B cell (primary cell): ENCODE data around the gene DHX9. TPM values are rescaled to one million over a fixed set of nuclear protein-coding genes. Genes with fewer than 3 reads are reported as not detected.

Experiments used
- ATAC-seq: fragments of 200-7000 bp; cut with Tn5 transposase; one replicate; pipeline ENCODE4 v1.10.0; 2021; ENCODE audit warnings: low read depth, mild to moderate bottlenecking, moderate number of reproducible peaks, moderate library complexity
- CTCF ChIA-PET: fragments of 350-600 bp; sonication (Branson Sonifier 250); formaldehyde crosslinking; loops from one replicate; lab custom pipeline; 2021; ENCODE audit warnings: antibody characterized with exemption, inconsistent platforms; lab: Charles Lee
- POLR2A ChIA-PET: fragments of 350-600 bp; sonication (Branson Sonifier 250); formaldehyde crosslinking; loops from one replicate; lab custom pipeline; 2021; ENCODE audit warnings: antibody characterized with exemption; lab: Charles Lee
- DNase-seq: peaks from one replicate; pipeline ENCODE4 v3.0.0; 2013
- H2AFZ ChIP-seq: 2 replicates; pipeline ENCODE4 v1.6.1; 2012; ENCODE audit warnings: mild to moderate bottlenecking, low read depth, low read length; ENCODE audit not compliant: insufficient read depth, poor library complexity, severe bottlenecking
- H3K27ac ChIP-seq, 2 donors: 1 replicate in 1 of 2; 2 replicates in 1 of 2; pipeline ENCODE4 v1.5.1; 2012 to 2013; ENCODE audit warnings: low read length in 2 of 2, mild to moderate bottlenecking in 2 of 2, moderate library complexity in 1 of 2
- H3K27me3 ChIP-seq, 4 experiments: fragments of 200-600 bp in 1 of 4; sonication (generic) in 1 of 4; replicated peaks in 1 of 4; 1 replicate in 2 of 4; 2 replicates in 2 of 4; pipeline versions ENCODE4 v1.6.1 to v1.7.0; 2013 to 2016; ENCODE audit warnings: low read length in 3 of 4, mild to moderate bottlenecking in 2 of 4, mixed read lengths in 1 of 4, moderate library complexity in 1 of 4; ENCODE audit not compliant: insufficient read depth in 4 of 4, control insufficient read depth in 3 of 4; ENCODE audit errors: control extremely low read depth in 1 of 4
- H3K36me3 ChIP-seq, 2 experiments: replicated peaks in 1 of 2; 1 replicate in 1 of 2; 2 replicates in 1 of 2; pipeline versions ENCODE4 v1.6.1 to v1.7.1; 2013; ENCODE audit warnings: low read length in 1 of 2; ENCODE audit not compliant: insufficient read depth in 2 of 2, control insufficient read depth in 1 of 2; ENCODE audit errors: control extremely low read depth in 1 of 2, extremely low read depth in 1 of 2
- H3K4me1 ChIP-seq, 2 donors: fragments of 200-600 bp in 1 of 2; sonication (generic) in 1 of 2; 1 replicate in 1 of 2; 2 replicates in 1 of 2; pipeline versions ENCODE4 v1.5.1 to v1.6.1; 2013 to 2017; ENCODE audit warnings: low read length in 2 of 2; ENCODE audit not compliant: control insufficient read depth in 2 of 2, insufficient read depth in 2 of 2
- H3K4me2 ChIP-seq: replicated peaks from 2 replicates; pipeline ENCODE3; 2012; ENCODE audit warnings: mild to moderate bottlenecking, low read depth, low read length; ENCODE audit not compliant: poor library complexity, severe bottlenecking
- H3K4me3 ChIP-seq, 5 experiments: fragments of 200-600 bp in 1 of 5; sonication (generic) in 1 of 5; 1 replicate in 3 of 5; 2 replicates in 2 of 5; pipeline versions ENCODE4 v1.5.1 to v1.7.0; 2011 to 2016; ENCODE audit warnings: low read length in 4 of 5, mild to moderate bottlenecking in 4 of 5, low read depth in 2 of 5, control low read depth in 1 of 5, moderate library complexity in 1 of 5; ENCODE audit not compliant: insufficient read depth in 1 of 5; ENCODE audit errors: control extremely low read depth in 1 of 5, extremely low read depth in 1 of 5
- H3K79me2 ChIP-seq: fragments of 200-600 bp; sonication (generic); one replicate; pipeline ENCODE4 v1.6.0; 2016; ENCODE audit warnings: low read length; ENCODE audit not compliant: control insufficient read depth, insufficient read depth
- H3K9ac ChIP-seq: fragments of 200-600 bp; sonication (generic); 2 replicates; pipeline ENCODE4 v1.6.1; 2017; ENCODE audit warnings: mild to moderate bottlenecking, low read length, moderate library complexity
- H3K9me3 ChIP-seq, 3 donors: one replicate each; pipeline versions ENCODE4 v1.6.1 to v1.7.1; 2013; ENCODE audit warnings: low read length in 2 of 3; ENCODE audit not compliant: control insufficient read depth in 2 of 3, insufficient read depth in 1 of 3; ENCODE audit errors: control extremely low read depth in 1 of 3
- H4K20me1 ChIP-seq: 2 replicates; pipeline ENCODE4 v1.6.0; 2012; ENCODE audit warnings: mild to moderate bottlenecking, low read length; ENCODE audit not compliant: insufficient read depth, control insufficient read depth, poor library complexity, severe bottlenecking
- H3K27ac Mint-ChIP-seq: one replicate; pipeline ENCODE4 v1.8.0; 2021; ENCODE audit warnings: mixed read lengths
- H3K27me3 Mint-ChIP-seq: one replicate; pipeline ENCODE4 v1.8.0; 2021; ENCODE audit warnings: mixed read lengths
- H3K4me1 Mint-ChIP-seq: one replicate; pipeline ENCODE4 v1.8.0; 2021; ENCODE audit warnings: mixed read lengths
- H3K4me3 Mint-ChIP-seq: one replicate; pipeline ENCODE4 v1.8.0; 2021; ENCODE audit warnings: mixed read lengths
- H3K9me3 Mint-ChIP-seq: one replicate; pipeline ENCODE4 v1.8.0; 2022; ENCODE audit warnings: mixed read lengths; ENCODE audit not compliant: insufficient read depth
- CTCF ChIP-seq: fragments of 200-600 bp; IDR thresholded peaks from one replicate; pipeline ENCODE4 v1.8.0; 2022; ENCODE audit warnings: antibody characterized with exemption, mild to moderate bottlenecking
- EZH2 ChIP-seq: IDR thresholded peaks from 2 replicates; pipeline ENCODE4 v1.6.1; 2012; ENCODE audit warnings: borderline replicate concordance, low read depth, mild to moderate bottlenecking, moderate library complexity, low read length; ENCODE audit not compliant: insufficient read depth, poor library complexity, severe bottlenecking
- WGBS: methylation state at CpG from one replicate; pipeline ENCODE4 v1.1.5; 2013; ENCODE audit warnings: missing lambda C conversion rate; ENCODE audit not compliant: insufficient coverage; 5-methylcytosine and 5-hydroxymethylcytosine counted together
- intact Hi-C: fragments of 100-400 bp; cut with micrococcal nuclease; formaldehyde crosslinking; loops from one replicate; pipeline ENCODE4 v1.10.0; 2022
- polyA plus RNA-seq: library from polyadenylated mRNA; depleted of rRNA; stranded (reverse); fragments of >200 nt; gene quantifications from 2 replicates; pipeline ENCODE4 v1.2.3, GENCODE V29; 2012
- total RNA-seq, 2 donors: library from RNA; stranded (reverse); fragments of 120-200 nt in 1 of 2; gene quantifications; 1 replicate in 1 of 2; 2 replicates in 1 of 2; pipeline versions ENCODE4 v1.2.3 to v1.2.4, GENCODE V29; 2013 to 2022

The DHX9 gene
- total and polyA plus RNA-seq, 2 donors (not counting 1 experiment from before 2014, with no cell fraction given): 70.6 to 213 TPM

DNA sequence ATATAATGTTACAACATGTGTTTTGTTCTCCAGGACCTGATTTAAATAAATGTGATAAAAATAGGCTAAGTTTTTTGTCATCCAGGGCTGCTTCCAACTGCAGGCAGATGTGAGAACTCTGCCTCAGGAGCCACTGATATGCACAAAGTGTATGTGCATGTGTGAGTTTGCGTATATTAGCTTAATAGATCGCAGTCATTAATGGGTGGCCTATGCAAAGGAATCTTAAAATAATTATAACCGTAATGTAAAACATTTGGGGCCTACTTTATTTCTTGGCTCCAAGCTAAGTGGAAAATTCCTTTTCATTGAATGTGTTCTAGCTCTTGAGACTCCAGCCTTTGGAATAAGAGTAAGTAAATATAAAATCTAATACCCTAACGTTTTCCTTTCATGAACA lies 16.8 kb downstream of the DHX9 start:
- Histone ChIP-seq H4K20me1 (peaks cover 76% of the 10 kb centered on the region), H3K4me1 (no peaks in the 10 kb centered on the region), H2AFZ (no peak overlapping the region), H3K9me3 (no peaks in the 10 kb centered on the region), H3K4me3 (no peak overlapping the region), H3K27ac (no peak overlapping the region), H3K36me3 (peaks cover 2 to 99% of the 10 kb centered on the region in 2 experiments), H3K27me3 (no peaks in the 10 kb centered on the region), H3K4me2 (no peak overlapping the region), H3K9ac (no peak overlapping the region), H3K79me2 (peaks cover 18% of the 10 kb centered on the region)
- no peaks in the 10 kb centered on the region for H3K4me1 Mint-ChIP-seq
- no peak for ATAC-seq
- no peaks in the 10 kb centered on the region for H3K27me3 Mint-ChIP-seq
- intact Hi-C loops: loop anchor here (2.0 kb wide), 1 partner anchor 15 kb away; no protein-coding TSS in a partner anchor
- H3K27ac Mint-ChIP-seq: no peak overlapping the region
- ChIA-PET CTCF (no interaction called here), POLR2A (no interaction called here)
- no peak for DNase-seq
- H3K4me3 Mint-ChIP-seq: no peak overlapping the region
- WGBS: no CpG with 5 or more reads among the region's 4 CpGs
- H3K9me3 Mint-ChIP-seq: no peaks in the 10 kb centered on the region
- TF ChIP-seq EZH2 (no peak), CTCF (no peak)

- no CpG with 5 or more reads among the region's 3 CpGs for WGBS
- H3K27ac Mint-ChIP-seq: no peak overlapping the region
- no peaks in the 10 kb centered on the region for H3K27me3 Mint-ChIP-seq
- TF ChIP-seq CTCF: no peak
- no peak for TF ChIP-seq EZH2
- H3K4me3 ChIP-seq: no peak overlapping the region
- peaks cover 9% of the 10 kb centered on the region for H3K79me2 ChIP-seq
- H3K4me1 ChIP-seq: no peaks in the 10 kb centered on the region
- POLR2A ChIA-PET: no interaction called here
- H3K9me3 ChIP-seq: no peaks in the 10 kb centered on the region
- H3K27ac ChIP-seq: no peak overlapping the region
- H3K9ac ChIP-seq: no peak overlapping the region
- no peak overlapping the region for H3K4me2 ChIP-seq
- intact Hi-C loops: loop anchor here (2.0 kb wide), 1 partner anchor 16 kb away; no protein-coding TSS in a partner anchor
- H4K20me1 ChIP-seq: peaks cover 63% of the 10 kb centered on the region
- CTCF ChIA-PET: no interaction called here
- no peaks in the 10 kb centered on the region for H3K9me3 Mint-ChIP-seq
- H2AFZ ChIP-seq: no peak overlapping the region
- DNase-seq (no peak), ATAC-seq (no peak)
- no peaks in the 10 kb centered on the region for H3K4me1 Mint-ChIP-seq
- H3K27me3 ChIP-seq: no peaks in the 10 kb centered on the region
- peaks cover 2 to 99% of the 10 kb centered on the region in 2 experiments for H3K36me3 ChIP-seq
- H3K4me3 Mint-ChIP-seq: no peak overlapping the region
Observed at GRCh38 chr1:182857212-182857611, 18.1 kb downstream of the DHX9 start.
